Fibroblast of the aortic adventitia (primary cell): Measurements from ENCODE around the gene MAPT. TPM values are rescaled to one million over a fixed set of nuclear protein-coding genes. Genes with fewer than 3 reads are reported as not detected.
"Not testable (repeated sequence)": the region's sequence is repeated elsewhere in the genome, so short reads cannot be mapped to it uniquely, and the experiment has no call there.

Source experiments
- DNase-seq: peaks from one replicate; pipeline ENCODE4 v3.0.0-alpha.2; 2010; ENCODE audit warnings: low read depth
- H3K4me3 ChIP-seq: 2 replicates; pipeline ENCODE4 v1.5.1; 2011; ENCODE audit warnings: low read depth, mild to moderate bottlenecking, control low read depth, low read length, moderate library complexity
- CTCF ChIP-seq: IDR thresholded peaks from 2 replicates; pipeline ENCODE4 v1.5.1; 2011; ENCODE audit warnings: mild to moderate bottlenecking, low read length, control low read depth, inconsistent platforms; ENCODE audit not compliant: insufficient read depth
- total RNA-seq: library from RNA; depleted of rRNA; stranded (reverse); fragments of >200 nt; gene quantifications from 2 replicates; pipeline ENCODE4 v1.2.3, GENCODE V29; 2012; ENCODE audit warnings: low replicate concordance

Gene MAPT
- total RNA-seq, 1 donor: 0.54 TPM

GRCh38 chr17:46000292-46000691 lies 105.9 kb downstream of the MAPT start:
- DNase-seq: no peak
- no peak for TF ChIP-seq CTCF
- no peak overlapping the region for H3K4me3 ChIP-seq

GRCh38 chr17:46000757-46001156 lies 106.4 kb downstream of the MAPT start:
- no peak for DNase-seq
- no peak overlapping the region for H3K4me3 ChIP-seq
- TF ChIP-seq CTCF: no peak

DNA sequence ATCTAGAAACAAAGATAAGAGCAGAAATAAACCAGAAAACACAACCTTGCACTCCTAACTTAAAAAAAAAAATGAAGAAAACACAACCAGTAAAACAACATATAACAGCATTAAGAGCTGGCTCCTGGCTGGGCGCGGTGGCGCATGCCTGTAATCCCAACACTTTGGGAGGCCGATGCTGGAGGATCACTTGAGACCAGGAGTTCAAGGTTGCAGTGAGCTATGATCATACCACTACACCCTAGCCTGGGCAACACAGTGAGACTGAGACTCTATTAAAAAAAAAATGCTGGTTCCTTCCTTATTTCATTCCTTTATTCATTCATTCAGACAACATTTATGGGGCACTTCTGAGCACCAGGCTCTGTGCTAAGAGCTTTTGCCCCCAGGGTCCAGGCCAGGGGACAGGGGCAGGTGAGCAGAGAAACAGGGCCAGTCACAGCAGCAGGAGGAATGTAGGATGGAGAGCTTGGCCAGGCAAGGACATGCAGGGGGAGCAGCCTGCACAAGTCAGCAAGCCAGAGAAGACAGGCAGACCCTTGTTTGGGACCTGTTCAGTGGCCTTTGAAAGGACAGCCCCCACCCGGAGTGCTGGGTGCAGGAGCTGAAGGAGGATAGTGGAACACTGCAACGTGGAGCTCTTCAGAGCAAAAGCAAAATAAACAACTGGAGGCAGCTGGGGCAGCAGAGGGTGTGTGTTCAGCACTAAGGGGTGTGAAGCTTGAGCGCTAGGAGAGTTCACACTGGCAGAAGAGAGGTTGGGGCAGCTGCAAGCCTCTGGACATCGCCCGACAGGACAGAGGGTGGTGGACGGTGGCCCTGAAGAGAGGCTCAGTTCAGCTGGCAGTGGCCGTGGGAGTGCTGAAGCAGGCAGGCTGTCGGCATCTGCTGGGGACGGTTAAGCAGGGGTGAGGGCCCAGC lies 107.3 kb downstream of the MAPT start:
- TF ChIP-seq CTCF: no peak
- DNase-seq: no peak
- no peak overlapping the region for H3K4me3 ChIP-seq

DNA sequence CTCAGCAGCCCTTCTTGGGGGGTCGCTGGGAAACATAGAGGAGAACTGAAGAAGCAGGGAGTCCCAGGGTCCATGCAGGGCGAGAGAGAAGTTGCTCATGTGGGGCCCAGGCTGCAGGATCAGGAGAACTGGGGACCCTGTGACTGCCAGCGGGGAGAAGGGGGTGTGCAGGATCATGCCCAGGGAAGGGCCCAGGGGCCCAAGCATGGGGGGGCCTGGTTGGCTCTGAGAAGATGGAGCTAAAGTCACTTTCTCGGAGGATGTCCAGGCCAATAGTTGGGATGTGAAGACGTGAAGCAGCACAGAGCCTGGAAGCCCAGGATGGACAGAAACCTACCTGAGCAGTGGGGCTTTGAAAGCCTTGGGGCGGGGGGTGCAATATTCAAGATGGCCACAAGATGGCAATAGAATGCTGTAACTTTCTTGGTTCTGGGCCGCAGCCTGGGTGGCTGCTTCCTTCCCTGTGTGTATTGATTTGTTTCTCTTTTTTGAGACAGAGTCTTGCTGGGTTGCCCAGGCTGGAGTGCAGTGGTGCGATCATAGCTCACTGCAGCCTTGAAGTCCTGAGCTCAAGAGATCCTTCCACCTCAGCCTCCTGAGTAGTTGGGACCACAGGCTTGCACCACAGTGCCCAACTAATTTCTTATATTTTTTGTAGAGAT lies 108.1 kb downstream of the MAPT start:
- H3K4me3 ChIP-seq: no peak overlapping the region
- peak; percentile 69 for DNase-seq
- peak; percentile 88 for TF ChIP-seq CTCF

- no peak for TF ChIP-seq CTCF
- H3K4me3 ChIP-seq: no peak overlapping the region
- no peak for DNase-seq
Measured at GRCh38 chr17:46002973-46003316, 108.6 kb downstream of the MAPT start.

DNA sequence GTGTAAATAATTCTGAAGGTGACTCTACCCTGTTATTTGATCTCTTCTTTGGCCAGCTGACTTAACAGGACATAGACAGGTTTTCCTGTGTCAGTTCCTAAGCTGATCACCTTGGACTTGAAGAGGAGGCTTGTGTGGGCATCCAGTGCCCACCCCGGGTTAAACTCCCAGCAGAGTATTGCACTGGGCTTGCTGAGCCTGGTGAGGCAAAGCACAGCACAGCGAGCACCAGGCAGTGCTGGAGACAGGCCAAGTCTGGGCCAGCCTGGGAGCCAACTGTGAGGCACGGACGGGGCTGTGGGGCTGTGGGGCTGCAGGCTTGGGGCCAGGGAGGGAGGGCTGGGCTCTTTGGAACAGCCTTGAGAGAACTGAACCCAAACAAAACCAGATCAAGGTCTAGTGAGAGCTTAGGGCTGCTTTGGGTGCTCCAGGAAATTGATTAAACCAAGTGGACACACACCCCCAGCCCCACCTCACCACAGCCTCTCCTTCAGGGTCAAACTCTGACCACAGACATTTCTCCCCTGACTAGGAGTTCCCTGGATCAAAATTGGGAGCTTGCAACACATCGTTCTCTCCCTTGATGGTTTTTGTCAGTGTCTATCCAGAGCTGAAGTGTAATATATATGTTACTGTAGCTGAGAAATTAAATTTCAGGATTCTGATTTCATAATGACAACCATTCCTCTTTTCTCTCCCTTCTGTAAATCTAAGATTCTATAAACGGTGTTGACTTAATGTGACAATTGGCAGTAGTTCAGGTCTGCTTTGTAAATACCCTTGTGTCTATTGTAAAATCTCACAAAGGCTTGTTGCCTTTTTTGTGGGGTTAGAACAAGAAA lies 109.8 kb downstream of the MAPT start:
- DNase-seq: peak; percentile 23
- no peak overlapping the region for H3K4me3 ChIP-seq
- TF ChIP-seq CTCF: no peak

- not testable (repeated sequence) for DNase-seq, H3K4me3 ChIP-seq
Measured at GRCh38 chr17:46006082-46006481, 111.7 kb downstream of the MAPT start.
